Mucosa of gallbladder (tissue), 1 donor: ENCODE data around the gene CXCR6. TPM values are rescaled to one million over a fixed set of nuclear protein-coding genes. Genes with fewer than 3 reads are reported as not detected.

Source experiments
- DNase-seq: peaks from one replicate; pipeline ENCODE4 v3.0.0-alpha.2; 2020; ENCODE audit warnings: low spot score
- total RNA-seq: library from RNA; stranded (reverse); gene quantifications from one replicate; pipeline ENCODE4 v1.2.1, GENCODE V29; 2021
- donor health status: DM: no; HTN: no; CAD: no.

Gene CXCR6
- total RNA-seq, 1 donor from 2014 or later = 11.9 TPM

- DNase-seq = no peak
Measured at GRCh38 chr3:45968149-45968548, 24.9 kb downstream of the CXCR6 start.

- no peak for DNase-seq
Measured at GRCh38 chr3:45968706-45969105, 25.4 kb downstream of the CXCR6 start.

GRCh38 chr3:45969116-45969515 lies 25.9 kb downstream of the CXCR6 start:
- no peak for DNase-seq

GRCh38 chr3:45969953-45970352 lies 26.7 kb downstream of the CXCR6 start:
- DNase-seq = no peak

- DNase-seq = no peak
Measured at GRCh38 chr3:45972534-45973402, 29.5 kb downstream of the CXCR6 start.

- DNase-seq = no peak
Measured at GRCh38 chr3:45974686-45975085, 31.4 kb downstream of the CXCR6 start.

- no peak for DNase-seq
Measured at GRCh38 chr3:45975686-45976085, 32.4 kb downstream of the CXCR6 start.

- no peak for DNase-seq
Measured at GRCh38 chr3:45976191-45977091, 33.2 kb downstream of the CXCR6 start.

- DNase-seq = peak; percentile 79
Measured at GRCh38 chr3:45978006-45978761, 34.9 kb downstream of the CXCR6 start.

- no peak for DNase-seq
Measured at GRCh38 chr3:45979378-45979777, 36.1 kb downstream of the CXCR6 start.

- DNase-seq = no peak
Measured at GRCh38 chr3:45980229-45980813, 37.1 kb downstream of the CXCR6 start.

- no peak for DNase-seq
Measured at GRCh38 chr3:45980819-45981218, 37.6 kb downstream of the CXCR6 start.

GRCh38 chr3:45981346-45982074 lies 38.2 kb downstream of the CXCR6 start:
- no peak for DNase-seq

GRCh38 chr3:45983770-45984169 lies 40.5 kb downstream of the CXCR6 start:
- no peak for DNase-seq

- no peak for DNase-seq
Measured at GRCh38 chr3:45984331-45985312, 41.4 kb downstream of the CXCR6 start.

GRCh38 chr3:45985532-45986302 lies 42.5 kb downstream of the CXCR6 start:
- no peak for DNase-seq

- peak; percentile 86 for DNase-seq
Measured at GRCh38 chr3:45986303-45986982, 43.2 kb downstream of the CXCR6 start.
